HG03442 (cell line): ENCODE results near the gene ANKZF1.
"Not testable (repeated sequence)": the region's sequence is repeated elsewhere in the genome, so short reads cannot be mapped to it uniquely, and the experiment has no call there.

Experiments
- ATAC-seq: cut with Tn5 transposase; IDR thresholded peaks from one replicate; pipeline ENCODE4 v1.9.1; 2021; ENCODE audit warnings: mild to moderate bottlenecking, moderate library complexity; ENCODE audit not compliant: unreplicated experiment

The ANKZF1 gene, protein sequence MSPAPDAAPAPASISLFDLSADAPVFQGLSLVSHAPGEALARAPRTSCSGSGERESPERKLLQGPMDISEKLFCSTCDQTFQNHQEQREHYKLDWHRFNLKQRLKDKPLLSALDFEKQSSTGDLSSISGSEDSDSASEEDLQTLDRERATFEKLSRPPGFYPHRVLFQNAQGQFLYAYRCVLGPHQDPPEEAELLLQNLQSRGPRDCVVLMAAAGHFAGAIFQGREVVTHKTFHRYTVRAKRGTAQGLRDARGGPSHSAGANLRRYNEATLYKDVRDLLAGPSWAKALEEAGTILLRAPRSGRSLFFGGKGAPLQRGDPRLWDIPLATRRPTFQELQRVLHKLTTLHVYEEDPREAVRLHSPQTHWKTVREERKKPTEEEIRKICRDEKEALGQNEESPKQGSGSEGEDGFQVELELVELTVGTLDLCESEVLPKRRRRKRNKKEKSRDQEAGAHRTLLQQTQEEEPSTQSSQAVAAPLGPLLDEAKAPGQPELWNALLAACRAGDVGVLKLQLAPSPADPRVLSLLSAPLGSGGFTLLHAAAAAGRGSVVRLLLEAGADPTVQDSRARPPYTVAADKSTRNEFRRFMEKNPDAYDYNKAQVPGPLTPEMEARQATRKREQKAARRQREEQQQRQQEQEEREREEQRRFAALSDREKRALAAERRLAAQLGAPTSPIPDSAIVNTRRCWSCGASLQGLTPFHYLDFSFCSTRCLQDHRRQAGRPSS

DNA sequence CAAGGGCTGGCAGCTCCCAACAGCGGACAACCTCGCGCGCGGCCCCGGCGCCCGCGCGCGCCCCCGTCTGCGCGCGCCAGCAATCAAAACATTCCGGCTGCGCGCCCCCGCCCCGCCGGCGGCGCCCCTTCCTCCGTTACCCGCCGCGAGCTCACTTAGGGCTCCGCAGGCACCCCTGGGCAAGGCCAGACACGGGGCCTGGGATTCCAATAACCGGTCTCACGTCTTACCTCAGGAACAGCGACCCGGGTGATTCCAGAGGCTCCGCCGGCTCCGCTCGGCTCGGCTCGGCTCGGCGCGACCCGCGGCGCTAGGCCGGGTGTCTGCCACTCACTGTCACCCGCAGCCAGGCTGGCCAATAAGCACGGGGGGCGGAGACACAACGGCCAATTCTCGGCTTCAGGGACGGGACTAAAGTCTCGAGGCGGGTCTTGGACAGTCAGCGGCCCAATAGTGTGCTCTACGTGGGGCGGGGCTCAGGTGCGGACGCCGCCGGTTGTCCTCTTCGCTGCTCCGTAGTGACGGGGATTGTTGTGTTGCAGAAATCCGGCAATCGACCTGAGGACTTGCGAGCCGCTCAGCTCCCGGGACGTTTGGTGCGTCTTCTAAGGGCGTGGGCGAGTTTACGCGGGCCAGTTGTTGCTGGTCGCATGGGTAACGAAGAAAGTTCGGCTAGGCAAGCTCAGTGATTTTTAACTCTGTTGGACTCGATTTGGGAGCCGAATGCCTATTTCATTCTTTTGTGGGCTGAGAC, at the start of gene ANKZF1, which contains the start of gene ATG9A:
ANKZF1 (plus strand) TSS at position 502 of the 754 bp plus-strand sequence. CDS start 452 bp downstream, outside the sequence.
ATG9A (minus strand) TSS at position 332 of the 754 bp plus-strand sequence. CDS start 1,612 bp downstream, outside the sequence.
- ATAC-seq = peak; percentile 95

DNA sequence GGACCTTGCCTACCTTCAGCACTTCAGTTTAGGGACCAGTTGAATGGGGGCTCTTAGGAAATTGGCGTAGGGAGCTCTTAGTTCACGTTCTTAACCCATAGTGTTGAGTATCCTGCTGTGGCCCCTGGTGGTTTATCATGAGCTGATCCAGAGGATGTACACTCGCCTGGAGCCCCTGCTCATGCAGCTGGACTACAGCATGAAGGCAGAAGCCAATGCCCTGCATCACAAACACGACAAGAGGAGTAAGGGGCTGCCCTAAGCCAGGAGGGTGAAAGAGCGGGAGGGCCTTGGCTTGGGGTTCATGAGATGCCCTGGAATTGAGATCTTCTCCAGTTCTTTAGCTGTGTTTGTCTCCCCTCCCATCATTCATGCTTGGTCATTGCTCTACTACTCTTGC, 48.6 kb upstream of the ANKZF1 start:
- no peak for ATAC-seq

GRCh38 chr2:219181531-219181930, 48.1 kb upstream of the ANKZF1 start:
- ATAC-seq = no peak

GRCh38 chr2:219182331-219183150, 47.1 kb upstream of the ANKZF1 start:
- no peak for ATAC-seq

GRCh38 chr2:219183151-219183772, 46.3 kb upstream of the ANKZF1 start:
- no peak for ATAC-seq

- ATAC-seq = no peak
Observed at GRCh38 chr2:219184121-219184520, 45.5 kb upstream of the ANKZF1 start.

DNA sequence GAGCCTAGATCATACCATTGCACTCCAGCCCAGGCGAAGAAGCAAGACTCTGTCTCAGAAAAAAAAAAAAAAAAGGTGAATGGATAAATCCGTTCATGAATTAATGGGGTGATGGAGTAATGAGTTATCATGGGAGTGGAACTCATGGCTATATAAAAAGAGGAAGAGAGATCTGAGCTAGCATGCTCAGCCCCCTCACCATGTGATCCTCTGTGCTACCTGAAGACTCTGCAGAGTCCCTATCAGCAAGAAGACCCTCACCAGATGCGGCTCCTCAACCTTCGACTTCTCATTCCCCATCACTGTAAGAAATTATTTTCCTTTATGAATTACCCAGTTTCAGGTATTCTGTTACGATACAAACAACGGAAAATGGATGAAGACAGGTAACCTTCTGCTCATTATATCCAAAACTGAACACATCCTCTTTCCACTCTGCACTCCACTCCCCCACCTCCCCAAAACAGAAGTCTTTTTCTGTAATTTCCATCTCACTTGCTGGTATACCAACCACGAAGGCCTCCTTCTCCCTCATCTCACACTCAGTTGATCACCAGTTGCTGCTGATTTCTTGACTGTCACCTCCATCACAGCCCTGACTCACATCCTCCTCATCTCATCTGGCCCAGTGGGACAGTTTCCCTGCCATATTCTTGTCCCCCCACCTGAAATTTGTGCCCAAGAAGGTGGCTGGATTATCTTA, 42.7 kb upstream of the ANKZF1 start:
- ATAC-seq = no peak

DNA sequence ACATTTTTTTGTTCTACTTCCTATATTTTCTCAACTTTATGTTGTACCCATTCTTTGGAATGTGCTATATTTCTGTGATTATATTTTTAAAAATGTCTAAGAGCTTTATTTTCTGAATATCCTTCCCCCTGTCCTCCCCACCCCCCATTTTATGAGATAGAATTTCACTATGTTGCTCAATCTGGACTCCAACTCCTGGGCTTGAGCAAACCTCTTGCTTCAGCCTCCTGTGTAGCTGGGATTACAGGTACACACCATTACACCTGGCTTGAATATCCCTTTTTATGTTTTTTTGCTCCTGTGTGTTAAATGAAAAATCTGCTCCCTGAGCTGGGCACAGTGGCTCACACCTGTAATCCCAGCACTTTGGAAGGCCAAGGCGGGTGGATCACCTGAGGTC, 32.2 kb upstream of the ANKZF1 start:
- no peak for ATAC-seq

- ATAC-seq = no peak
Observed at GRCh38 chr2:219198974-219199373, 30.6 kb upstream of the ANKZF1 start.

GRCh38 chr2:219199470-219200211, 30.0 kb upstream of the ANKZF1 start:
- ATAC-seq = no peak

DNA sequence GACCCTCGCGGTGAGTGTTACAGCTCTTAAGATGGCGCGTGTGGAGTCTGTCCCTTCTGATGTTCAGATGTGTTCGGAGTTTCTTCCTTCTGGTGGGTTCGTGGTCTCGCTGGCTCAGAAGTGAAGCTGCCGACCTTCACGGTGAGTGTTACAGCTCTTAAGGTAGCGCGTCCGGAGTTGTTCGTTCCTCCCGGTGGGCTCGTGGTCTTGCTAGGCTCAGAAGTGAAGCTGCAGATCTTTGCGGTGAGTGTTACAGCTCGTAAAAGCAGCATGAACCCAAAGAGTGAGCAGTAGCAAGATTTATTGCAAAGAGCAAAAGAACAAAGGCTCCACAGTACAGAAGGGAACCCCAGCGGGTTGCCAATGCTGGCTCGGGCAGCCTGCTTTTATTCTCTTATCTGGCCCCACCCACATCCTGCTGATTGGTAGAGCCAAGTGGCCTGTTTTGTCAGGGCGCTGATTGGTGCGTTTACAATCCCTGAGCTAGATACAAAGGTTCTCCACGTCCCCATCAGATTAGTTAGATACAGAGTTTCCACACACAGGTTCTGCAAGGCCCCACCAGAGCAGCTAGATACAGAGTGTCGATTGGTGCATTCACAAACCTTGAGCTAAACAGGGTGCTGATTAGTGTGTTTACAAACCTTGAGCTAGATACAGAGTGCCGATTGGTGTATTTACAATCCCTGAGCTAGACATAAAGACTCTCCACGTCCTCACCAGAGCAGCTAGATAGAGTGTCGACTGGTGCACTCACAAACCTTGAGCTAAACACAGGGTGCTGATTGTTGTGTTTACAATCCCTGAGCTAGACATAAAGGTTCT, 28.9 kb upstream of the ANKZF1 start:
- ATAC-seq = not testable (repeated sequence)

- ATAC-seq = not testable (repeated sequence)
Observed at GRCh38 chr2:219201331-219201730, 28.3 kb upstream of the ANKZF1 start.

DNA sequence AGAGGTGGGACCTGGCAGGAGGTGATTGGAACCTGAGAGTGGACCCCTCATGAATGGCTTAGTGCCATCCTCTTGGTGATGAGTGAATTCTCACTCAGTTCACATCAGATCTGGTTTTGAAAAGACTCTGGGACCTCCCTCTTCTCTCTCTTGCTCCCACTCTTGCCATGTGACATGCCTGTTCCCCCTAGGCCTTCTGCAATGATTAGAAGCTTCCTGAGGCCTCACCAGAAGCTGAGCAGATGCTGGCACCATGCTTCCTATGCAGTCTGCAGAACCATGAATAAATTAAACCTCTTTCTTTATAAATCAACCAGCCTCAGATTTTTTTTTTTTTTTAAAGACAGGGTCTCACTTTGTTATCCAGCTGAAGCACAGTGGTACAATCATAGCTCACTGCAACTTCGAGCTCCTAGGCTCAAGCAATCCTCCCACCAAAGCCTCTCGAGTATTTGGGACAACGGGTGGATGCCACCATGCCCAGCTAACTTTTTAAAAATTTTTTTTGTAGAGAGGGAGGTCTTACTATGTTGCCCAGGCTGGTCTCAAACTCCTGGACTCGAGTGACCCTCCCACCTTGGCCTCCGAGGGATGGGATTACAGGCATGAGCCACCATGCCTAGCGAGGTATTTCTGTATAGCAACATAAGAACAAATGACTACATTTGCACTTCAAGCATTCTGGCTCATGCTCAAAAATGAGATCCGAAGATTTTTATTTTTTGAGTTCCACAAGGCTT, 25.0 kb upstream of the ANKZF1 start:
- ATAC-seq = no peak

DNA sequence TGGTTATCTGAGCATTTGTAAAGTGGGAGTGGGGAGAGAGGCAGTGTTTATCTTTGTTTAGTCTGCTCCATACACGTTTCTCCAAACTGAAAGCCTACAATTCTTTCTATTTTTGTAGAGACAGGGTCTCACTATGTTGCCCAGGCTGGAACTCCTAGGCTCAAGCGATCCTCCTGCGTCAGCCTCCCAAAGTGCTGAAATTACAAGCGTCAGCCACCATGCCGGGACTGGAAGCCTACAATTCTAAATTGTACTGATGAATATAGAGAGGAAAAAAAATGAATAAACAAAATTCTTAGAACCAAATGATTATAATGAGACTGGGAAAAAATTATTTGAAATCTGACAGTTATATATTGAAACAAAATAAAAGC, 24.5 kb upstream of the ANKZF1 start:
- ATAC-seq = no peak

- no peak for ATAC-seq
Observed at GRCh38 chr2:219205981-219206327, 23.7 kb upstream of the ANKZF1 start.

DNA sequence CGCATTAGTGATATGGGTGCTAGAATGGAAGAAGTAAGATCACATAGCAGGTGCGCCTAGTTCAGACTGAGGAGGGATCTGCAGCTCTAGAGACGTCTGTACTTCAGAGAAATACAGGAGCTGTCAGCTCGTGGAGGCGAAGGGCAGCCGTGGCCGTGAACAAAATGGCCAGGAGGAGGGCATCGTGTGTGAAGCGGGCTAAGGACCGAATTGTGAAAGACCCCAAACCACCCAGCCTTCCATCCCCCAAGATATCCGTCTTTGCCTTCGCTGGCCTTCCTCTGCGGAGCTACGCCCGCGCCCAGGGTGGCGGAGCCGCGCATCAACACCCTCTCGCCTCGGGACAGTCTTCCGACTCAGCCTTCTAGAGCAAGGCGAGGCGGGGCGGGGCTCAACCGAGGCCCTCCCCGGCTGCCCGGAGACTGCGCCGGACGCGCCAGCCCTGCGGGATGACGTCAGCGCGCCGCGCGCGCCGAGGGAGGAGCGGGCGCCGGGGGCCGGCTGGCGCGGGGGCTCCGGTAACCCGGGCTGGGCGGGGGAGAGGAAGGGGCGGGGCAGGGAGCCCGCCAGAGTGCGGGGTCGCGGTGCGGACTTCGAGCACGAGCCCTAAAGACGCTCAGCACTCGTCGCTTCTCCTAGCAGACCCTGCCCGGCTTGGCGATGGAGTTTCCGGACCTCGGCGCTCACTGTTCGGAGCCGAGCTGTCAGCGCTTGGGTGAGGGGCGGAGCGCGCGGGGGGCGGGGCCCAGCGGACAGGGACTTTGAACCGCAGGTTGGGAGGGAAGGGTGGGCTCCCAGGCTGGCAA, 23.1 kb upstream of the ANKZF1 start, which contains the start of gene ZFAND2B:
ZFAND2B (plus strand) TSS at position 455 of the 806 bp plus-strand sequence; CDS start at position 661, 206 bp downstream.
- ATAC-seq = peak; percentile 97
